HFFc6 (cell line): Measurements from ENCODE around the gene HCCS. TPM values are rescaled to one million over a fixed set of nuclear protein-coding genes. Genes with fewer than 3 reads are reported as not detected.

Experiments used
- DNase-seq: peaks from one replicate; pipeline ENCODE4 v3.0.0-alpha.2; 2018
- H3K27ac Mint-ChIP-seq: 2 replicates; pipeline ENCODE4 v1.8.0; 2020; ENCODE audit warnings: mild to moderate bottlenecking, mixed read lengths
- H3K27me3 Mint-ChIP-seq: 2 replicates; pipeline ENCODE4 v1.8.0; 2021; ENCODE audit warnings: mild to moderate bottlenecking, moderate library complexity, mixed read lengths; ENCODE audit not compliant: insufficient read depth
- H3K36me3 Mint-ChIP-seq: 2 replicates; pipeline ENCODE4 v1.8.0; 2021; ENCODE audit warnings: low read depth, mixed read lengths
- H3K4me1 Mint-ChIP-seq: 2 replicates; pipeline ENCODE4 v1.8.0; 2020; ENCODE audit warnings: low read depth, mixed read lengths
- H3K4me3 Mint-ChIP-seq: 2 replicates; pipeline ENCODE4 v1.8.0; 2020; ENCODE audit warnings: mild to moderate bottlenecking, moderate library complexity, mixed read lengths
- H3K9me3 Mint-ChIP-seq: 2 replicates; pipeline ENCODE4 v1.8.0; 2020; ENCODE audit warnings: mild to moderate bottlenecking, mixed read lengths
- total RNA-seq, 6 experiments: library from RNA; stranded (reverse); fragmentation: NEBNext Ultra II Directional; extraction: Animal tissue kit (Norgen Biotek cat#: 25700); gene quantifications; 2 replicates in 1 of 6; 3 replicates in 5 of 6; pipeline ENCODE4 v1.2.3, GENCODE V29; 2021
- TF ChIP-seq, protein P1 (sequence below): fragments of 200-600 bp; sonication (generic); IDR thresholded peaks from 2 replicates; pipeline ENCODE4 v1.5.0; 2021; ENCODE audit warnings: antibody characterized with exemption, mild to moderate bottlenecking

The HCCS gene
- total RNA-seq, 6 experiments from 2014 or later, result 42.1 to 48.0 (median 44.8) TPM

- H3K27me3 Mint-ChIP-seq, result no peaks in the 10 kb centered on the region
- H3K4me3 Mint-ChIP-seq, result no peak overlapping the region
- no peak for DNase-seq
- peaks cover 24% of the 10 kb centered on the region for H3K4me1 Mint-ChIP-seq
- H3K27ac Mint-ChIP-seq, result no peak overlapping the region
- TF ChIP-seq, protein P1, sequence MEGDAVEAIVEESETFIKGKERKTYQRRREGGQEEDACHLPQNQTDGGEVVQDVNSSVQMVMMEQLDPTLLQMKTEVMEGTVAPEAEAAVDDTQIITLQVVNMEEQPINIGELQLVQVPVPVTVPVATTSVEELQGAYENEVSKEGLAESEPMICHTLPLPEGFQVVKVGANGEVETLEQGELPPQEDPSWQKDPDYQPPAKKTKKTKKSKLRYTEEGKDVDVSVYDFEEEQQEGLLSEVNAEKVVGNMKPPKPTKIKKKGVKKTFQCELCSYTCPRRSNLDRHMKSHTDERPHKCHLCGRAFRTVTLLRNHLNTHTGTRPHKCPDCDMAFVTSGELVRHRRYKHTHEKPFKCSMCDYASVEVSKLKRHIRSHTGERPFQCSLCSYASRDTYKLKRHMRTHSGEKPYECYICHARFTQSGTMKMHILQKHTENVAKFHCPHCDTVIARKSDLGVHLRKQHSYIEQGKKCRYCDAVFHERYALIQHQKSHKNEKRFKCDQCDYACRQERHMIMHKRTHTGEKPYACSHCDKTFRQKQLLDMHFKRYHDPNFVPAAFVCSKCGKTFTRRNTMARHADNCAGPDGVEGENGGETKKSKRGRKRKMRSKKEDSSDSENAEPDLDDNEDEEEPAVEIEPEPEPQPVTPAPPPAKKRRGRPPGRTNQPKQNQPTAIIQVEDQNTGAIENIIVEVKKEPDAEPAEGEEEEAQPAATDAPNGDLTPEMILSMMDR, result no peak
- H3K36me3 Mint-ChIP-seq, result no peaks in the 10 kb centered on the region; the same call in 1 of the 2 replicates
- H3K9me3 Mint-ChIP-seq, result no peaks in the 10 kb centered on the region
These were observed 2.7 kb upstream of the HCCS start for GRCh38 chrX:11108253-11108941.

DNA sequence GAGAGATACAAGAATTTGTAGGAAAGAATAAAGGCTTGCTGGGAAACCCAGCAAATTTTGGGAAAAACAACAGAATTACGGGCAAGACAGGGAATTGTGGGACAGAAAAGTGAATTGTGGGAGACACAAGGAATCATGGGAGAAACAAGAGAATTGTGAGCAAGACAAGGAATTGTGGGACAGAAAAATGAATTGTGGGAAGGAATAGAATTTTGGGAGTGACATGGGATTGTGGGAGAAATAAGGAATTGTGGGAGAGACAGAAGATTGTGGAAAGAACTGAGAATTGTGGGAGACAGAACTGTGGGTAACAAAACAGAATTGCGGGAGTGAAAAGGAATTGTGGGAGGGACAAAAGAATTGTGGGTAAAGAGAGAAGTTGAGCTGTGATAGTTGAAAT lies 1.2 kb upstream of the HCCS start:
- Mint-ChIP-seq H3K36me3 (no peaks in the 10 kb centered on the region; the same call in 1 of the 2 replicates), H3K27me3 (no peaks in the 10 kb centered on the region), H3K4me1 (peaks cover 34% of the 10 kb centered on the region), H3K27ac (no peak overlapping the region), H3K4me3 (no peak overlapping the region), H3K9me3 (no peaks in the 10 kb centered on the region)
- no peak for DNase-seq
- TF ChIP-seq, protein P1, result no peak

GRCh38 chrX:11111947-11112346 lies 815 bp downstream of the HCCS start:
- DNase-seq, result no peak
- Mint-ChIP-seq H3K27ac (peak overlapping the region; percentile 94), H3K9me3 (no peaks in the 10 kb centered on the region), H3K27me3 (no peaks in the 10 kb centered on the region), H3K36me3 (peaks cover 4% of the 10 kb centered on the region; the same call in 1 of the 2 replicates), H3K4me3 (no peak overlapping the region; the same call in 1 of the 2 replicates), H3K4me1 (peaks cover 50% of the 10 kb centered on the region)
- TF ChIP-seq, protein P1, result no peak

GRCh38 chrX:11113731-11114130 lies 2.6 kb downstream of the HCCS start:
- H3K27me3 Mint-ChIP-seq, result no peaks in the 10 kb centered on the region
- H3K9me3 Mint-ChIP-seq, result no peaks in the 10 kb centered on the region
- peak overlapping the region; percentile 88 for H3K27ac Mint-ChIP-seq
- TF ChIP-seq, protein P1, result no peak
- peaks cover 10% of the 10 kb centered on the region; the same call in 1 of the 2 replicates for H3K36me3 Mint-ChIP-seq
- DNase-seq, result peak; percentile 28
- H3K4me3 Mint-ChIP-seq, result peak overlapping the region; percentile 84; the same call in 1 of the 2 replicates
- peaks cover 59% of the 10 kb centered on the region for H3K4me1 Mint-ChIP-seq

- no peak for DNase-seq
- Mint-ChIP-seq H3K9me3 (no peaks in the 10 kb centered on the region), H3K4me3 (peak overlapping the region; percentile 43; the same call in 1 of the 2 replicates), H3K27ac (peak overlapping the region; percentile 73), H3K4me1 (peaks cover 48% of the 10 kb centered on the region), H3K36me3 (peaks cover 22% of the 10 kb centered on the region), H3K27me3 (no peaks in the 10 kb centered on the region)
- TF ChIP-seq, protein P1, result no peak
These were observed 6.6 kb downstream of the HCCS start for GRCh38 chrX:11117745-11118144.
